ENCODE data around the gene CPLX3.

CPLX3 gene

DNA sequence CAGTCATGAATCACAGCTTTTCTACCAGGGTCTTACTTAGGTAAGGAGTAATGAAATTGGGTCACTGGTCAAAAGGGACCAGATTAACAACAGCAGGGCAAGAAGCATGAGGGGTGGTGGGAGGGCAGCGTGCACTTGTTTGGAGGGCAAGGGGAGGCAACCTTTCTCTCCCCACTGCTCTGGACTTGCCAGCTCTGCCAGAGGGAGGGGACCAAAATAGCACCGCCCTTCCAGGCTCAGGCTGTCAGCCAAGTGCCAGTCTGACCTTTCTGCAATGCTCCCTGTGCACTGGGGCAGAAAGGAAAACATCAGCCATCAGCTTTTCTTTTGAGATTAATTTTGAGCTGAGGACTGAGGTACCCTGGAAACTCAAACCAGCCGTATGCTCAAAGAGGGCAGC, 21.0 kb downstream of the CPLX3 start:
- H3K36me3 ChIP-seq (ENCODE audit: insufficient read depth, low read length): peaks cover 2% of the 10 kb centered on the region; the same call in 1 of the 2 replicates
- no peaks in the 10 kb centered on the region for H3K27me3 ChIP-seq (ENCODE audit: insufficient read depth, low read length)
- H3K4me1 ChIP-seq (ENCODE audit: control insufficient read depth, insufficient read depth, low read length, unreplicated experiment): peaks cover 7% of the 10 kb centered on the region
- H2AFZ ChIP-seq (ENCODE audit: low read length, unreplicated experiment): no peak overlapping the region
- H3K4me3 ChIP-seq (ENCODE audit: low read depth, low read length): no peak overlapping the region
- no peaks in the 10 kb centered on the region for H3K79me2 ChIP-seq (ENCODE audit: control insufficient read depth, insufficient read depth, low read length, unreplicated experiment)
- H3K27ac ChIP-seq (ENCODE audit: low read depth, low read length): no peak overlapping the region

DNA sequence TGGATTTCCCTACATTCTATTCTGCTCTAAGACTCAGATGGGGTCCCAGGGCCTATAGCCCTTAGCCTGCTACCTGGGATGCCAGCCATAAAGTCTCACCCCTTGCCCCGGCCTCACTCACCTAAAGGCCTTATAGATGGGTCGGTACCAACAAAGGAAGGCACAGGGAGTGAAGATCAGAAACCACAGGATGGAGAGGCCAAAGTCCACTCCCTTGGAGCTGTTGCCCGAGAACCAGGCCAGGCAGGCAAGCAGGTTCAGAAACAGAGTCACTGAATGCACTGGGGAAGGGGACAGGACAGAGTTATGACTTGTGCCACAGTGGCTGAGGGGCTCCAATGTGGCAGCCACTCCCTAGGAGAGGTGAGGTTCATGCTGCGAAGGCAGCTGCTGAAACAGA, 24.0 kb downstream of the CPLX3 start:
- H3K27me3 ChIP-seq (ENCODE audit: insufficient read depth, low read length): no peaks in the 10 kb centered on the region
- no peaks in the 10 kb centered on the region for H3K79me2 ChIP-seq (ENCODE audit: control insufficient read depth, insufficient read depth, low read length, unreplicated experiment)
- no peaks in the 10 kb centered on the region for H3K4me1 ChIP-seq (ENCODE audit: control insufficient read depth, insufficient read depth, low read length, unreplicated experiment)
- peaks cover 3% of the 10 kb centered on the region; the same call in 1 of the 2 replicates for H3K36me3 ChIP-seq (ENCODE audit: insufficient read depth, low read length)
- no peak overlapping the region for H2AFZ ChIP-seq (ENCODE audit: low read length, unreplicated experiment)
- H3K27ac ChIP-seq (ENCODE audit: low read depth, low read length): no peak overlapping the region
- no peak overlapping the region for H3K4me3 ChIP-seq (ENCODE audit: low read depth, low read length)

DNA sequence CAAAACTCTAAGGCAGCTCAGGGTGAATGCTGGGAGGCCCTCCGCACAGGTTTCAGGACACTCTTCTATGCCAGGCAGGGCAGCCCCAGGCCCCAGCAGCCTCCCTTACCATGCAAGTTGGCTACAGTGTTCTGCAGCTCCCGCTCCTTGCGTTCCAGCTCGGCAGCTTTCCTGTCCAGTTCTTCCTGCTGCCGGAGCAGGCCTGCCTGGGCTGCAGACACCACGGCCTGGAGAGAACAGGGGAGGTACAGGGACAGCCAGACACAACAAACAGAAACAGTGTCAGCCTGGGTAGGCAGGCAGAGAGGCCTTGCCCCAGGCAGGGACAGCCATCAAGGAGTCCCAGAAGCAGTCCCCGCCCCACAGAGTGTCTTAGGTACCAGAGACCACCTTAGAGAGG, 25.5 kb downstream of the CPLX3 start:
- no peaks in the 10 kb centered on the region for H3K4me1 ChIP-seq (ENCODE audit: control insufficient read depth, insufficient read depth, low read length, unreplicated experiment)
- no peak overlapping the region for H2AFZ ChIP-seq (ENCODE audit: low read length, unreplicated experiment)
- H3K79me2 ChIP-seq (ENCODE audit: control insufficient read depth, insufficient read depth, low read length, unreplicated experiment): no peaks in the 10 kb centered on the region
- H3K36me3 ChIP-seq (ENCODE audit: insufficient read depth, low read length): peaks cover 3% of the 10 kb centered on the region; the same call in 1 of the 2 replicates
- no peak overlapping the region for H3K27ac ChIP-seq (ENCODE audit: low read depth, low read length)
- no peak overlapping the region for H3K4me3 ChIP-seq (ENCODE audit: low read depth, low read length)
- no peaks in the 10 kb centered on the region for H3K27me3 ChIP-seq (ENCODE audit: insufficient read depth, low read length)

DNA sequence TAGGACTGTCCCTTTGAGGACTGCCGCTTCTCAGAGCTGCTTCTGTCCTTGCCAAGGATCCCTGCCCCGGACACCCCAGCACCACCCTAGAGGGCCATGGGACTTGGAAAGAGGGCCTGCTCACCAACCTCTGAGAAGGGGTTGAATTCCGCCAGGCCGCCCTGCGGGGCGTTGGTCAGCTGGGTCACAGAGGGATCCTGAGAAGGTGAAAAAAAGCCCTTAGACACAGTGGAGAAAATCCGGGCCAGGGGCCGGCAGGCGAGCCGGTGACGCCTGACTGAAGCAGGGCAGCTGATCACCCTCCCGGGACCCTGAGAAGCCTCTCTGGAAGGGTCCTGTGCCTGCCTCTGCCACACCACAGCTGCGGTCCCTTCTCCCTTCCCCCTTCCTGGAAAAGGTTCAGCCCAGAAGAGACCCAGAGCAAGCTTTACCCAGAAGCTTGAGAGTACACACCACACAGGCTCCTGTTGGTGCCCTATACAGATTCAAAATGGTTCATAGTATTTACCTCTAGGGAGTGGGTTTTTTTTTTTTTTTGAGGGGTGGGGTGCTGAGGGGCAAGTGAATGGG, 28.1 kb downstream of the CPLX3 start:
- no peak overlapping the region for H2AFZ ChIP-seq (ENCODE audit: low read length, unreplicated experiment)
- H3K27me3 ChIP-seq (ENCODE audit: insufficient read depth, low read length): no peaks in the 10 kb centered on the region
- H3K4me1 ChIP-seq (ENCODE audit: control insufficient read depth, insufficient read depth, low read length, unreplicated experiment): no peaks in the 10 kb centered on the region
- no peak overlapping the region for H3K4me3 ChIP-seq (ENCODE audit: low read depth, low read length)
- peaks cover 11% of the 10 kb centered on the region for H3K79me2 ChIP-seq (ENCODE audit: control insufficient read depth, insufficient read depth, low read length, unreplicated experiment)
- H3K36me3 ChIP-seq (ENCODE audit: insufficient read depth, low read length): peaks cover 3% of the 10 kb centered on the region; the same call in 1 of the 2 replicates
- no peak overlapping the region for H3K27ac ChIP-seq (ENCODE audit: low read depth, low read length)

DNA sequence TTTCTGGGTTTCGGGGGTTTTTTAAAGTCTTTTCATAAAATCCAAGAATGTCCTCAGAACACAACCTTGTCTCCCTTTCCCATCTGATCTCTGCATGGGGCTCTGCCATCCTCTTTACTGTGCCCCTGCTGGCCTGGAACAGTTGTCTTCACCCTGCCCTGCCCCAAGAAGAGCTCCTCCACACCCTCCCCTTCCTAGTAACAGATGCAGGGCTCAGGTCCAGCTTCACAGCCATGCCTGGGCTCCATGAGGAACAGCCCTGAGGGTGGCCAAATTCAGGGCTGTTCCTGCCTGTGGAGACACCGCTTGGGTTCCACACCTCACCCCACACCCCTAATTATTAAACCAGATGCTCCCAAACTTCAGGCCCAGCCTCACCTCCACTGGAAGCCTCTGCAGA, 29.4 kb downstream of the CPLX3 start:
- Histone ChIP-seq H3K79me2 (ENCODE audit: control insufficient read depth, insufficient read depth, low read length, unreplicated experiment) (peaks cover 12% of the 10 kb centered on the region), H3K27ac (ENCODE audit: low read depth, low read length) (no peak overlapping the region), H3K36me3 (ENCODE audit: insufficient read depth, low read length) (peaks cover 3% of the 10 kb centered on the region; the same call in 1 of the 2 replicates), H3K4me3 (ENCODE audit: low read depth, low read length) (no peak overlapping the region), H3K27me3 (ENCODE audit: insufficient read depth, low read length) (no peaks in the 10 kb centered on the region), H3K4me1 (ENCODE audit: control insufficient read depth, insufficient read depth, low read length, unreplicated experiment) (no peaks in the 10 kb centered on the region), H2AFZ (ENCODE audit: low read length, unreplicated experiment) (no peak overlapping the region)

DNA sequence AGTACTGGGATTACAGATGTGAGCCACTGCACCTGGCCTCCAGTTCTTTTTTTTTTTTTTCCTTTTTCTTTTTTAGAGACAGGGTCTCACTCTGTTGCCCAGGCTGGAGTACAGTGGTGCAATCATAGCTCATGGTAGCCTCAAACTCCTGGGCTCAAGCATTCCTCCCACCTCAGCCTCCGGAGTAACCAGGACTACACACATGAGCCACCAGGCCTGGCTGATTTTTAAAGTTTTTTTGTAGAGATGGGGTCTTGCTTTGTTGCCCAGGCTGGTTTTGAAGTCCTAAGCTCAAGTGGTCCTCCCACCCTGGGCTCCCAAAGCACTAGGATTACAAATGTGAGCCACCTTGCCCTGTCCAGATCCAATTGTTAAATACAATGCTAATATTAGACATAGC, 30.1 kb downstream of the CPLX3 start:
- Histone ChIP-seq H2AFZ (ENCODE audit: low read length, unreplicated experiment) (no peak overlapping the region), H3K4me1 (ENCODE audit: control insufficient read depth, insufficient read depth, low read length, unreplicated experiment) (no peaks in the 10 kb centered on the region), H3K36me3 (ENCODE audit: insufficient read depth, low read length) (peaks cover 3% of the 10 kb centered on the region; the same call in 1 of the 2 replicates), H3K27ac (ENCODE audit: low read depth, low read length) (no peak overlapping the region), H3K79me2 (ENCODE audit: control insufficient read depth, insufficient read depth, low read length, unreplicated experiment) (peaks cover 12% of the 10 kb centered on the region), H3K27me3 (ENCODE audit: insufficient read depth, low read length) (no peaks in the 10 kb centered on the region), H3K4me3 (ENCODE audit: low read depth, low read length) (no peak overlapping the region)

DNA sequence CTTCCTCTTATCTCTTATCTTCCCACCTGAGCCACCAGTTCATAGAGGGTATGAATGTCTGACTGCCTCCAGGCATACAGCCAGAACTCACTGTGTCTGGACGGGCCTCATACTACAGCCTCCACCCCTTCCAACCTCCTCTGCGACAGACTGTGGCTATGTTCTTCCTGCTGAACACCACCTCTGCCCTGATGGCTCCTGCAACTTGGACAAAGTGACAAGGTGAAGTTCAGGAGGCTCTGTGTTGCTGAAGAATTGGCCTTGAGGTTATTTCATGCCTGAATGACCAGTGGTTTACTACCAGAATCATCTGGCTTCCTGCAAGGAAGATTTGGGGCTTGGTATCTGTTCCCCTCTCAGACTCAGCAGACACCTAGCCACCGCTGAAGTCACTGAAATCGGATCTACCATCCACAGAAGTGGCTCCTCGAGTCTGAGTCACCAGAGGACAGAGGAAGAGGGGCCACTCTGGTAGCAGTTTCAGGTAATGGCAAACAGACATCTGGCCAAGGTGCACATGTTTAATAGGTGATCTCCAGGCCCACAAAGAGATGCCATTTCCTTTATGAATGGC, 30.7 kb downstream of the CPLX3 start:
- Histone ChIP-seq H2AFZ (ENCODE audit: low read length, unreplicated experiment) (no peak overlapping the region), H3K4me1 (ENCODE audit: control insufficient read depth, insufficient read depth, low read length, unreplicated experiment) (no peaks in the 10 kb centered on the region), H3K27me3 (ENCODE audit: insufficient read depth, low read length) (no peaks in the 10 kb centered on the region), H3K27ac (ENCODE audit: low read depth, low read length) (no peak overlapping the region), H3K79me2 (ENCODE audit: control insufficient read depth, insufficient read depth, low read length, unreplicated experiment) (peaks cover 12% of the 10 kb centered on the region), H3K4me3 (ENCODE audit: low read depth, low read length) (no peak overlapping the region), H3K36me3 (ENCODE audit: insufficient read depth, low read length) (peaks cover 3% of the 10 kb centered on the region; the same call in 1 of the 2 replicates)

DNA sequence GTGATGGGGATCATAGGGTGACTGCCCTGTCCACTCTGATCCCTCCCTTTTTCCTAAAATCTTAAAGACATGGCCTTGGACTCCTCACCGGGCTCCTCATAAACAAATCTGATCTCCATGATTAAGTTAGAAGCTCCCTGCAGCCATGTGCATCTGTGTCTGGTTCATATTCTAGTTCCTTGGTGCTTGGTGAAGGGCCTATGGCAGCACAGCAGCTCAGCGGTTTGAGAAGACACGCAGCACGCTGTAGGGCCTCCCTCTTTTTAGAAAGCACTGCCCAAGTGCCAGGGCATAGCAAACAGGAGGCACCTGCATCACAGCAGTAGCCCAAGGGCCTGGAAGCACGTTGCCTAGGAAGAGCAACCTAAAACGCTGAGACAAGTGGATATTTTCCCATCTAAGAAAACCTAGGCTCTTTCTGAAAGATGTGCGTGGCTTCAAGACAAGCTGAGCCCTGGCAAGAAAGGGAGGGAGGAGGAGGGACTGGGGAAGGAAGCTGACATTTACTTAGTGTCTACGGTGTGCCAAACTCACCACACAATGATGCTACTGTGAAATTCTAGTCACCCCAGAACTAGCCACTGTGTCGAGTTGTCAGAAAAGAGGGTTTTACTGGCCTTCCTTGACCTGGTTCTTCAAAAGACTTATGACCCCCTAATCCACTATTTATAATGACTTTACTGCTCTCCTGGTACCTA, 31.4 kb downstream of the CPLX3 start:
- Histone ChIP-seq H3K79me2 (ENCODE audit: control insufficient read depth, insufficient read depth, low read length, unreplicated experiment) (peaks cover 12% of the 10 kb centered on the region), H3K4me1 (ENCODE audit: control insufficient read depth, insufficient read depth, low read length, unreplicated experiment) (no peaks in the 10 kb centered on the region), H3K36me3 (ENCODE audit: insufficient read depth, low read length) (no peaks in the 10 kb centered on the region), H3K27ac (ENCODE audit: low read depth, low read length) (no peak overlapping the region), H2AFZ (ENCODE audit: low read length, unreplicated experiment) (no peak overlapping the region), H3K27me3 (ENCODE audit: insufficient read depth, low read length) (no peaks in the 10 kb centered on the region), H3K4me3 (ENCODE audit: low read depth, low read length) (no peak overlapping the region)

DNA sequence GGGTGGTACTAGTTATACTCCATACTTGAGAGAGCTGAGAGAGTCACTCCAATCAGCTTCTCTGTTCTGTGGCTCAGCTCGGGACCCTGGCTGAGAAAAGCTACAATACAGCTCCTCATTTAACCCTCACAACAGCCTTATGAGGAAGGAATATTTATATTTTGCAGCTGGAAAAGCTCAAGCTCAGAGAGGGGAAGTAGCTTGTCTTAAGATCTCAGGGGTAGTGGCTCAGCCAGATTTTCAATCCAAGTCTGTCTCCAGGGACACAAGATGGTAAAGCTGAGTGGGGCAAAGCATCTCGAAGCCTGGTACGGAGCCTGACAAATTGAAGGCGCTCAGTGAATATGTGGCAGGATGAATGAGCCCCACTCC, 31.9 kb downstream of the CPLX3 start:
- Histone ChIP-seq H3K4me1 (ENCODE audit: control insufficient read depth, insufficient read depth, low read length, unreplicated experiment) (peaks cover 1% of the 10 kb centered on the region), H3K27me3 (ENCODE audit: insufficient read depth, low read length) (no peaks in the 10 kb centered on the region), H3K27ac (ENCODE audit: low read depth, low read length) (no peak overlapping the region), H3K36me3 (ENCODE audit: insufficient read depth, low read length) (no peaks in the 10 kb centered on the region), H3K79me2 (ENCODE audit: control insufficient read depth, insufficient read depth, low read length, unreplicated experiment) (peaks cover 12% of the 10 kb centered on the region), H2AFZ (ENCODE audit: low read length, unreplicated experiment) (no peak overlapping the region), H3K4me3 (ENCODE audit: low read depth, low read length) (no peak overlapping the region)

DNA sequence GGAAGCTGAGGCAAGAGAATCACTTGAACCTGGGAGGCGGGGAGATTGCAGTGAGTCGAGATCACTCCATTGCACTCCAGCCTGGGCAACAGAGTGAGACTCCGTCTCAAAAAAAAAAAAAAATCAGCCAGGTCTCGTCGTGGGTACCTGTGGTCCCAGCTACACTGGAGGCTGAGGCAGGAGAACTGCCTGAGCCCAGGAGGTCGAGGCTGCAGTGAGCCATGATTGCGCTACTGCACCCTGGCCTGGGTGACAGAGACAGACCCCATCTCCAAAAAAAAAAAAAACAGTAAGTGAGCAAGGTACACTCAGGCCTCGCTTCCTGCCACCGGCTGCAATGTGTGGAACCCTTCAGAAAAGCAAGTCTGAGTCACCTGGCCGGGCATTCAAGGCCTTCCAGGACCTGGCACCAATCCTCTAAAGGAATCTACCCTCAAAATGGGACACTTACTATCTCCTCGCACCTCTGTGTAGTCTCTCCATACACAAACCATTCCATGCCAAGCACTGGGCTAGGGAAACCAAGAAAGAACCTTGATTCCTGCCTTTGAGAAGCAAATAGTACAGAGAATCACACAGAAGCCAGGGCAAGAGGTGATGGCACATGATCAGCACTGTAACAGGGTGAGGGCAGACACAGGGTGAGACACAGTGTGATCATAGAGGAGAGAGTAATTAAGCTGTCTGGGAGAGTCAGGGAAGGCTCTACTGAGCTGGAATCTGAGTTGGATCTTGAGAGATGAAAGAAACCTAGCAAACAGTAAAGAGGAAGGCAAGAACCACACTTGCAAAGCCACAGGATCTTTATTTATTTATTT, 37.0 kb downstream of the CPLX3 start:
- H3K36me3 ChIP-seq (ENCODE audit: insufficient read depth, low read length): peaks cover 9% of the 10 kb centered on the region; the same call in 1 of the 2 replicates
- H3K4me3 ChIP-seq (ENCODE audit: low read depth, low read length): no peak overlapping the region
- H3K27me3 ChIP-seq (ENCODE audit: insufficient read depth, low read length): no peaks in the 10 kb centered on the region
- peaks cover 32% of the 10 kb centered on the region for H3K79me2 ChIP-seq (ENCODE audit: control insufficient read depth, insufficient read depth, low read length, unreplicated experiment)
- no peak overlapping the region for H2AFZ ChIP-seq (ENCODE audit: low read length, unreplicated experiment)
- H3K27ac ChIP-seq (ENCODE audit: low read depth, low read length): no peak overlapping the region
- peaks cover 10% of the 10 kb centered on the region for H3K4me1 ChIP-seq (ENCODE audit: control insufficient read depth, insufficient read depth, low read length, unreplicated experiment)
